Stomach (tissue), 9 donors: ENCODE data around the gene NXPH1. TPM values are rescaled to one million over a fixed set of nuclear protein-coding genes. Genes with fewer than 3 reads are reported as not detected.

Source experiments
- DNase-seq, 2 donors: peaks; one replicate each; pipeline versions ENCODE4 v3.0.0 to v3.0.0-alpha.2; 2013 to 2019
- H3K27ac ChIP-seq, 5 donors: fragments of 200-600 bp in 4 of 5; sonication (generic) in 4 of 5; one replicate each; pipeline ENCODE4 v1.5.1; 2013 to 2019; ENCODE audit warnings: mild to moderate bottlenecking in 1 of 5, moderate library complexity in 1 of 5
- H3K27me3 ChIP-seq, 3 donors: fragments of 200-600 bp; sonication (generic); one replicate each; pipeline ENCODE4 v1.5.1; 2017 to 2019; ENCODE audit warnings: mixed run types in 1 of 3
- H3K36me3 ChIP-seq, 4 donors: fragments of 200-600 bp; sonication (generic); 1 replicate in 3 of 4; 2 replicates in 1 of 4; pipeline ENCODE4 v1.5.1; 2016 to 2019
- H3K4me1 ChIP-seq, 4 donors: fragments of 200-600 bp; sonication (generic); one replicate each; pipeline ENCODE4 v1.5.1; 2016 to 2019
- H3K4me3 ChIP-seq, 4 donors: fragments of 200-600 bp; sonication (generic) in 3 of 4; one replicate each; pipeline ENCODE4 v1.5.1; 2016 to 2019; ENCODE audit warnings: mild to moderate bottlenecking in 1 of 4
- H3K9me3 ChIP-seq, 4 donors: fragments of 200-600 bp; sonication (generic); one replicate each; pipeline ENCODE4 v1.5.1; 2016 to 2019
- CTCF ChIP-seq, 7 experiments: fragments of 450-650 bp in 4 of 7; fragments of 200-600 bp in 3 of 7; sonication (generic) in 3 of 7; IDR thresholded peaks; one replicate each; pipeline ENCODE4 v1.5.1; 2016 to 2019; ENCODE audit warnings: antibody characterized with exemption in 7 of 7, control low read depth in 2 of 7, mild to moderate bottlenecking in 1 of 7
- EP300 ChIP-seq: sonication (generic); formaldehyde crosslinking; IDR thresholded peaks from one replicate; pipeline ENCODE4 v1.6.1; 2017; ENCODE audit warnings: antibody characterized with exemption
- POLR2A ChIP-seq, 4 donors: fragments of 450-650 bp; IDR thresholded peaks; one replicate each; pipeline ENCODE4 v1.6.1; 2016; ENCODE audit warnings: antibody characterized with exemption in 4 of 4, control low read depth in 2 of 4, mild to moderate bottlenecking in 1 of 4, moderate library complexity in 1 of 4
- POLR2AphosphoS5 ChIP-seq, 3 donors: sonication (generic); formaldehyde crosslinking; IDR thresholded peaks; one replicate each; pipeline ENCODE4 v1.6.1; 2016; ENCODE audit warnings: antibody characterized with exemption in 3 of 3
- WGBS, 5 donors: extraction: QIAGEN DNeasy Blood & Tissue Kit in 3 of 5; methylation state at CpG; one replicate each; pipeline versions ENCODE4 v1.1.5 to v1.1.7; 2013 to 2018; 5-methylcytosine and 5-hydroxymethylcytosine counted together
- intact Hi-C: fragments of 100-400 bp; cut with DNase I; formaldehyde crosslinking; loops from one replicate; pipeline ENCODE4 v1.15.1; 2023; ENCODE audit warnings: low total_unique reads
- polyA plus RNA-seq, 3 donors: library from polyadenylated mRNA; stranded (reverse); fragments of 200-250 nt; gene quantifications; one replicate each; pipeline ENCODE4 v1.2.3, GENCODE V29; 2013
- total RNA-seq, 5 donors: library from RNA; depleted of rRNA; stranded (reverse); fragments of >200 nt; gene quantifications; one replicate each; pipeline versions ENCODE4 v1.1.0 to v1.2.3, GENCODE V29; 2014 to 2016
- donor health status: healthy with polysubstance abuse.
- donor health status: Bipolar disorder and iron deficiency.
- donor health status: healthy.

The NXPH1 gene
- total and polyA plus RNA-seq, 8 donors: 0.37 TPM; not detected in 7

GRCh38 chr7:8455426-8455825 lies 22.0 kb downstream of the NXPH1 start:
- TF ChIP-seq CTCF (IDR thresholded peaks at IDR 0.05): no peak
- TF ChIP-seq POLR2A (IDR thresholded peaks at IDR 0.05): no peak
- no peak for TF ChIP-seq POLR2AphosphoS5 (IDR thresholded peaks at IDR 0.05)
- TF ChIP-seq EP300: no peak
- Histone ChIP-seq H3K27me3 (no peaks in the 10 kb centered on the region), H3K27ac (no peak overlapping the region), H3K36me3 (no peaks in the 10 kb centered on the region), H3K4me1 (no peaks in the 10 kb centered on the region), H3K9me3 (peaks cover 0 to 7% (median 0%) of the 10 kb centered on the region in 4 donors), H3K4me3 (no peak overlapping the region)
- DNase-seq: no peak
- WGBS, 5 donors: 35 to 54% (median 45%) methylated on average over 2 of the region's 2 CpGs
- intact Hi-C loops: no loop called here

DNA sequence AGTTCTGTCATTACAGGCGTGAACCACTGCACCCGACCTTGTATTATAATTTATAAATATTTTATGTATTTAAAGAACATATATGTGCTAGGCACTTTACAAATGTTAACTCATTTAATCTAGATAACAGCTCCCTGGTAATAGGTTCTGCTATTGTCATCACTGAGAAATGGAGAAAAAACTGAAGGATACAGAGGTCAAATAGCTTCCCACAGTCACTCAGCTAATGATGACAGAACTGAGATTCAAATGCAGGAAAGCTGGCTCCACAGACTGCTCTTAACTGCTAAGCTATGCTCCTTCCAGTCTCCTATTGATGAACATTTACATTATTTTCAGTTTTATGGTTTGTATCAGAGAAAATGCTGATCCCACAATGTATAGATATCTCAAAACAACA lies 28.9 kb downstream of the NXPH1 start:
- Histone ChIP-seq H3K27me3 (no peaks in the 10 kb centered on the region), H3K27ac (no peak overlapping the region), H3K4me3 (no peak overlapping the region), H3K4me1 (no peaks in the 10 kb centered on the region), H3K36me3 (no peaks in the 10 kb centered on the region), H3K9me3 (no peaks in the 10 kb centered on the region)
- TF ChIP-seq EP300 (no peak), CTCF (IDR thresholded peaks at IDR 0.05) (no peak), POLR2AphosphoS5 (IDR thresholded peaks at IDR 0.05) (no peak), POLR2A (IDR thresholded peaks at IDR 0.05) (no peak)
- 87 to 95% (median 87%) methylated on average over 2 of the region's 2 CpGs for WGBS, 5 donors
- no peak for DNase-seq
- intact Hi-C loops: no loop called here

DNA sequence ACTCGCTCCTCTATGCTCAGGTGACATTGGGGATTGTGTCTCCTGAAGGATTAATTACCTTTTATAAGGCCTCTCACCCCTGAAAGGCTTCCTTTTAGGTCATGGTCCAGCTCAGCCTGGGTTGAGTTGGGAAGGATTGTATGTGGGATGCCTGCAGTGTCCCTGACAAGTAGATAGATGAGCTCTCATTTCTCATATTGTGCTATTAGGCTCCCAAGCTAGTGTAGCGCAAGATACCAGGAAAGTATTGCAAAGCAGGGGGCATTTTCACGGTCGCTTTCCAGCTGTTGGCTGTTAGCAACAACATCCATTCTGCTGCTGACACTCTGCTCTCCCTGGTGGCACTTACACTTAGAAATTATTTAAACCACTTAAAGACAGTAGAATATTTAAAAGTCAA lies 31.9 kb downstream of the NXPH1 start:
- Histone ChIP-seq H3K36me3 (no peaks in the 10 kb centered on the region), H3K27ac (no peak overlapping the region), H3K27me3 (no peaks in the 10 kb centered on the region), H3K9me3 (no peaks in the 10 kb centered on the region), H3K4me1 (no peaks in the 10 kb centered on the region), H3K4me3 (no peak overlapping the region)
- intact Hi-C loops: no loop called here
- 64 to 80% (median 78%) methylated on average over 4 of the region's 4 CpGs for WGBS, 5 donors
- no peak for TF ChIP-seq EP300
- no peak for TF ChIP-seq CTCF (IDR thresholded peaks at IDR 0.05)
- no peak for TF ChIP-seq POLR2AphosphoS5 (IDR thresholded peaks at IDR 0.05)
- TF ChIP-seq POLR2A (IDR thresholded peaks at IDR 0.05): no peak
- no peak for DNase-seq

GRCh38 chr7:8480527-8480926 lies 47.1 kb downstream of the NXPH1 start:
- intact Hi-C loops: no loop called here
- H3K27me3 ChIP-seq: no peaks in the 10 kb centered on the region
- no peaks in the 10 kb centered on the region for H3K36me3 ChIP-seq
- no peak for DNase-seq
- H3K27ac ChIP-seq: no peak overlapping the region
- no peak overlapping the region for H3K4me3 ChIP-seq
- TF ChIP-seq CTCF (IDR thresholded peaks at IDR 0.05): no peak
- no peak for TF ChIP-seq EP300
- no peak for TF ChIP-seq POLR2A (IDR thresholded peaks at IDR 0.05)
- no peak for TF ChIP-seq POLR2AphosphoS5 (IDR thresholded peaks at IDR 0.05)
- H3K4me1 ChIP-seq: no peaks in the 10 kb centered on the region
- peaks cover 0 to 20% (median 5%) of the 10 kb centered on the region in 4 donors for H3K9me3 ChIP-seq
- WGBS, 5 donors: 58 to 72% (median 70%) methylated on average over 3 of the region's 3 CpGs
